Smooth muscle cell of the brain vasculature (primary cell): ENCODE measurements around the gene ICAM5.
"Not testable (repeated sequence)": the region's sequence is repeated elsewhere in the genome, so short reads cannot be mapped to it uniquely, and the experiment has no call there.

ENCODE experiments used
- DNase-seq: peaks from one replicate; pipeline ENCODE4 v3.0.0-alpha.2; 2012; ENCODE audit warnings: low read depth, low spot score

The ICAM5 gene

GRCh38 chr19:10270616-10271394 is 18.9 kb upstream of the ICAM5 start, which contains the start of gene ICAM1:
TSS of gene ICAM1 (plus strand) at chr19:10271120. CDS start at chr19:10271160, 40 bp downstream.
- DNase-seq: no peak

- DNase-seq: no peak
Observed at GRCh38 chr19:10271543-10272086, 18.1 kb upstream of the ICAM5 start.

GRCh38 chr19:10274589-10274988 is 15.2 kb upstream of the ICAM5 start:
- no peak for DNase-seq

GRCh38 chr19:10277795-10278589 is 11.8 kb upstream of the ICAM5 start:
- DNase-seq: no peak

GRCh38 chr19:10278935-10279334 is 10.8 kb upstream of the ICAM5 start:
- no peak for DNase-seq

- no peak for DNase-seq
Observed at GRCh38 chr19:10279737-10280442, 9.9 kb upstream of the ICAM5 start.

- DNase-seq: not testable (repeated sequence)
Observed at GRCh38 chr19:10282043-10282442, 7.7 kb upstream of the ICAM5 start.

- DNase-seq: no peak
Observed at GRCh38 chr19:10283301-10284064, 6.3 kb upstream of the ICAM5 start.

GRCh38 chr19:10284065-10284959 is 5.4 kb upstream of the ICAM5 start:
- no peak for DNase-seq

- DNase-seq: no peak
Observed at GRCh38 chr19:10284960-10285278, 4.8 kb upstream of the ICAM5 start.

GRCh38 chr19:10285393-10285792 is 4.4 kb upstream of the ICAM5 start:
- no peak for DNase-seq

- DNase-seq: no peak
Observed at GRCh38 chr19:10286803-10287737, 2.7 kb upstream of the ICAM5 start, which contains the start of gene ICAM4. TSS of gene ICAM4 (plus strand) at chr19:10286955. CDS start at chr19:10287013, 58 bp downstream.

GRCh38 chr19:10288662-10289166 is 1.0 kb upstream of the ICAM5 start:
- DNase-seq: no peak

- no peak for DNase-seq
Observed at GRCh38 chr19:10289167-10289835, 451 bp upstream of the ICAM5 start.

- no peak for DNase-seq
Observed at GRCh38 chr19:10290357-10290875, 664 bp downstream of the ICAM5 start.

GRCh38 chr19:10290876-10291553 is 1.3 kb downstream of the ICAM5 start:
- no peak for DNase-seq

GRCh38 chr19:10291554-10292205 is 1.9 kb downstream of the ICAM5 start:
- DNase-seq: no peak
